ENCODE data around the gene MEGF11. TPM values are rescaled to one million over a fixed set of nuclear protein-coding genes. Genes with fewer than 3 reads are reported as not detected.
A peak's percentile ranks its signal among the peaks of the same experiment; 100 is the strongest.

The MEGF11 gene
- total RNA-seq, 1 donor from 2014 or later = 0.06 TPM

DNA sequence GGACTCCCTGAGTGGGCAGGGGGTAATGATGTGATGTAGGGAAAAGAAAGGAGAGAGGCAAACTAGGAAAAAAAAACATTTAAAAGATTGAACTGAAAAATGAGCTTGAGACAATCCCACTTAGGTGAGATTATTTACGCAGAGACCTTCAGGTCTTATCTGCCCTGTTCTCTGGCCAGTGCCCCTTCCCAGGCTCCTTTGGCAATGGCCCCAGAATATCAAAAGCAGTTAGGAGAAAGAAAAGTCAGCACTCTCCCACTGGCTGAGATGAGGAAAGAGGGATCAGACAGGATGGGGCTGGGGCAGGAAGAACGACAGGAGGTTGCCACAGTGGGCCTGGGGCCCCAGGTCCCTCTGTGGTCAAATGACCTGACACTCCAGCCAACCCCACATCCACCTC lies 105.4 kb downstream of the MEGF11 start:
- TF ChIP-seq, protein P1, sequence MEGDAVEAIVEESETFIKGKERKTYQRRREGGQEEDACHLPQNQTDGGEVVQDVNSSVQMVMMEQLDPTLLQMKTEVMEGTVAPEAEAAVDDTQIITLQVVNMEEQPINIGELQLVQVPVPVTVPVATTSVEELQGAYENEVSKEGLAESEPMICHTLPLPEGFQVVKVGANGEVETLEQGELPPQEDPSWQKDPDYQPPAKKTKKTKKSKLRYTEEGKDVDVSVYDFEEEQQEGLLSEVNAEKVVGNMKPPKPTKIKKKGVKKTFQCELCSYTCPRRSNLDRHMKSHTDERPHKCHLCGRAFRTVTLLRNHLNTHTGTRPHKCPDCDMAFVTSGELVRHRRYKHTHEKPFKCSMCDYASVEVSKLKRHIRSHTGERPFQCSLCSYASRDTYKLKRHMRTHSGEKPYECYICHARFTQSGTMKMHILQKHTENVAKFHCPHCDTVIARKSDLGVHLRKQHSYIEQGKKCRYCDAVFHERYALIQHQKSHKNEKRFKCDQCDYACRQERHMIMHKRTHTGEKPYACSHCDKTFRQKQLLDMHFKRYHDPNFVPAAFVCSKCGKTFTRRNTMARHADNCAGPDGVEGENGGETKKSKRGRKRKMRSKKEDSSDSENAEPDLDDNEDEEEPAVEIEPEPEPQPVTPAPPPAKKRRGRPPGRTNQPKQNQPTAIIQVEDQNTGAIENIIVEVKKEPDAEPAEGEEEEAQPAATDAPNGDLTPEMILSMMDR (IDR thresholded peaks at IDR 0.05) = no peak
- TF ChIP-seq EZH2phosphoT487 (IDR thresholded peaks at IDR 0.05) (no peak), EZH2 (IDR thresholded peaks at IDR 0.05) (no peak)
- DNase-seq (ENCODE audit: low spot score) = no peak
- H3K9me3 ChIP-seq (ENCODE audit: low read depth) = no peaks in the 10 kb centered on the region
- no peak overlapping the region for H3K4me3 ChIP-seq
- H3F3A ChIP-seq (ENCODE audit: low read depth) = no peaks in the 10 kb centered on the region
- H3K79me2 ChIP-seq (ENCODE audit: low read depth) = no peaks in the 10 kb centered on the region
- H2AFZ ChIP-seq (replicated peaks) = no peak overlapping the region
- no peaks in the 10 kb centered on the region for H4K20me1 ChIP-seq (ENCODE audit: low read depth)
- H3K36me3 ChIP-seq = no peaks in the 10 kb centered on the region
- no peaks in the 10 kb centered on the region for H3K9me3 Mint-ChIP-seq
- no peak overlapping the region for H3K4me2 ChIP-seq
- H3K4me3 Mint-ChIP-seq = no peak overlapping the region
- H3K27ac ChIP-seq = no peak overlapping the region
- no peak overlapping the region for H3K9ac ChIP-seq
- H3K4me1 ChIP-seq = peaks cover 11% of the 10 kb centered on the region
- H3K27me3 Mint-ChIP-seq (ENCODE audit: insufficient read depth, low read depth) = peaks cover 6% of the 10 kb centered on the region
- no peaks in the 10 kb centered on the region for H3K27me3 ChIP-seq
- no peaks in the 10 kb centered on the region for H3K36me3 Mint-ChIP-seq
- peaks cover 12% of the 10 kb centered on the region for H3K4me1 Mint-ChIP-seq
- no peak overlapping the region for H3K27ac Mint-ChIP-seq

- TF ChIP-seq EZH2phosphoT487 (IDR thresholded peaks at IDR 0.05) = no peak
- TF ChIP-seq, protein P1 (IDR thresholded peaks at IDR 0.05) = no peak
- TF ChIP-seq EZH2 (IDR thresholded peaks at IDR 0.05) = no peak
- H3K27ac Mint-ChIP-seq = no peak overlapping the region
- no peak overlapping the region for H2AFZ ChIP-seq (replicated peaks)
- peaks cover 3% of the 10 kb centered on the region for H3K27me3 Mint-ChIP-seq (ENCODE audit: insufficient read depth, low read depth)
- no peaks in the 10 kb centered on the region for H3K36me3 ChIP-seq
- no peak for DNase-seq (ENCODE audit: low spot score)
- H3K9me3 Mint-ChIP-seq = no peaks in the 10 kb centered on the region
- no peak overlapping the region for H3K27ac ChIP-seq
- H3K9ac ChIP-seq = no peak overlapping the region
- H4K20me1 ChIP-seq (ENCODE audit: low read depth) = no peaks in the 10 kb centered on the region
- H3K4me1 Mint-ChIP-seq = peaks cover 17% of the 10 kb centered on the region
- peaks cover 11% of the 10 kb centered on the region for H3K4me1 ChIP-seq
- H3K4me2 ChIP-seq = no peak overlapping the region
- no peaks in the 10 kb centered on the region for H3K27me3 ChIP-seq
- no peaks in the 10 kb centered on the region for H3K79me2 ChIP-seq (ENCODE audit: low read depth)
- no peaks in the 10 kb centered on the region for H3K9me3 ChIP-seq (ENCODE audit: low read depth)
- no peak overlapping the region for H3K4me3 ChIP-seq
- no peaks in the 10 kb centered on the region for H3F3A ChIP-seq (ENCODE audit: low read depth)
- no peak overlapping the region for H3K4me3 Mint-ChIP-seq
- H3K36me3 Mint-ChIP-seq = no peaks in the 10 kb centered on the region
These were observed 106.1 kb downstream of the MEGF11 start for GRCh38 chr15:66147440-66147839.

- H3K4me1 Mint-ChIP-seq = peaks cover 27% of the 10 kb centered on the region
- H3K27me3 Mint-ChIP-seq (ENCODE audit: insufficient read depth, low read depth) = peaks cover 8% of the 10 kb centered on the region
- no peaks in the 10 kb centered on the region for H4K20me1 ChIP-seq (ENCODE audit: low read depth)
- no peaks in the 10 kb centered on the region for H3F3A ChIP-seq (ENCODE audit: low read depth)
- no peaks in the 10 kb centered on the region for H3K36me3 ChIP-seq
- no peak overlapping the region for H3K27ac ChIP-seq
- no peak for TF ChIP-seq EZH2phosphoT487 (IDR thresholded peaks at IDR 0.05)
- DNase-seq (ENCODE audit: low spot score) = no peak
- no peak overlapping the region for H3K9ac ChIP-seq
- no peak overlapping the region for H3K4me3 Mint-ChIP-seq
- no peaks in the 10 kb centered on the region for H3K27me3 ChIP-seq
- H3K4me3 ChIP-seq = no peak overlapping the region
- peaks cover 8% of the 10 kb centered on the region for H3K4me1 ChIP-seq
- H3K9me3 Mint-ChIP-seq = no peaks in the 10 kb centered on the region
- peak overlapping the region; percentile 50 for H3K27ac Mint-ChIP-seq
- H2AFZ ChIP-seq (replicated peaks) = no peak overlapping the region
- no peaks in the 10 kb centered on the region for H3K9me3 ChIP-seq (ENCODE audit: low read depth)
- no peaks in the 10 kb centered on the region for H3K36me3 Mint-ChIP-seq
- no peaks in the 10 kb centered on the region for H3K79me2 ChIP-seq (ENCODE audit: low read depth)
- no peak overlapping the region for H3K4me2 ChIP-seq
These were observed 107.8 kb downstream of the MEGF11 start for GRCh38 chr15:66145726-66146182.

GRCh38 chr15:66144978-66145725 lies 108.4 kb downstream of the MEGF11 start:
- H3K27me3 Mint-ChIP-seq (ENCODE audit: insufficient read depth, low read depth) = peaks cover 8% of the 10 kb centered on the region
- no peak for DNase-seq (ENCODE audit: low spot score)
- Histone ChIP-seq H3K9ac (no peak overlapping the region), H3K27ac (no peak overlapping the region), H3K36me3 (no peaks in the 10 kb centered on the region), H3F3A (ENCODE audit: low read depth) (no peaks in the 10 kb centered on the region), H3K9me3 (ENCODE audit: low read depth) (no peaks in the 10 kb centered on the region), H2AFZ (replicated peaks) (no peak overlapping the region), H3K4me3 (no peak overlapping the region), H3K4me2 (no peak overlapping the region), H3K79me2 (ENCODE audit: low read depth) (no peaks in the 10 kb centered on the region), H4K20me1 (ENCODE audit: low read depth) (no peaks in the 10 kb centered on the region), H3K4me1 (peaks cover 9% of the 10 kb centered on the region), H3K27me3 (no peaks in the 10 kb centered on the region)
- H3K4me3 Mint-ChIP-seq = no peak overlapping the region
- H3K4me1 Mint-ChIP-seq = peaks cover 29% of the 10 kb centered on the region
- no peaks in the 10 kb centered on the region for H3K36me3 Mint-ChIP-seq
- TF ChIP-seq EZH2 (IDR thresholded peaks at IDR 0.05) (no peak), EZH2phosphoT487 (IDR thresholded peaks at IDR 0.05) (no peak)
- TF ChIP-seq, protein P1 (IDR thresholded peaks at IDR 0.05) = no peak
- no peaks in the 10 kb centered on the region for H3K9me3 Mint-ChIP-seq
- peak overlapping the region; percentile 50 for H3K27ac Mint-ChIP-seq

All from neural progenitor cell (in vitro differentiated cells).